ENCODE results near the gene PRPF19. TPM values are rescaled to one million over a fixed set of nuclear protein-coding genes. Genes with fewer than 3 reads are reported as not detected.

The PRPF19 gene
- total RNA-seq, 1 experiment from 2014 or later: 84.7 TPM

DNA sequence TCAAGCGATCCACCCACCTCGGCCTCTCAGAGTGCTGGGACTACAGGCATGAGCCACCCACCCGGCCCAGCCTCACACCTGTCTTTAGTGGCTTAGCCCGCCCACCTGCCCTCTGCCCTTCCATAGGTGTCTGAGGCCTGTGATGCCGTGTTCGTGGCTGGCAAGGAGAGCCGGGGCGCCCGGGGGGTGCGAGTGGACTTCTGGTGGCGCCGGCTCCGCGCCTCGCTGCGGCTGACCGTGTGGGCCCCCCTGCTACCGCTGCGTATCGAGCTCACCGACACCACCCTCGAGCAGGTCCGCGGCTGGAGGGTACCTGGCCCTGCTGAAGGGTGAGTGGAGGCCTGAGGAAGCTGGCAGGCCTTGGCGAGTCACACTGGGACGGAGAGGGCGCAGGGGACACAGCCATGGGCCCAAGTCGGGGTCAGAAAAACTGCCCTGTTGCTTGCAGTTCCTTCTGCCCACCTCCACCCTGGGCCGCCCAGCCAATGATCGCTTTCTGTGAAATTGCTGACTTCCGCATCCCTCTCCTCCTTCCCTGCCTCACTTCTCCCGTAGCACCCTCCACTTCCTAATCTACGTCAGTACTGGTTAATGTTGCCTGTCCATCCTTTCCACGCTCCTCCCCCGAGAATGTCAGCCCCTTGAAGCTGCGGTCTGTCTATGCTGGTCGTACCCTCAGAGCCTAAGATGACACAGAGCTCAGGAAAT is 27.2 kb upstream of the PRPF19 start:
- no peak overlapping the region for H3K4me3 ChIP-seq
- no peaks in the 10 kb centered on the region for H3K4me1 ChIP-seq
- H3K27ac ChIP-seq: no peak overlapping the region
- DNase-seq: no peak
- H3K9me3 ChIP-seq (replicated peaks): no peaks in the 10 kb centered on the region
- no peaks in the 10 kb centered on the region for H3K27me3 ChIP-seq
- peaks cover 4% of the 10 kb centered on the region; the same call in 1 of the 2 replicates for H3K36me3 ChIP-seq

DNA sequence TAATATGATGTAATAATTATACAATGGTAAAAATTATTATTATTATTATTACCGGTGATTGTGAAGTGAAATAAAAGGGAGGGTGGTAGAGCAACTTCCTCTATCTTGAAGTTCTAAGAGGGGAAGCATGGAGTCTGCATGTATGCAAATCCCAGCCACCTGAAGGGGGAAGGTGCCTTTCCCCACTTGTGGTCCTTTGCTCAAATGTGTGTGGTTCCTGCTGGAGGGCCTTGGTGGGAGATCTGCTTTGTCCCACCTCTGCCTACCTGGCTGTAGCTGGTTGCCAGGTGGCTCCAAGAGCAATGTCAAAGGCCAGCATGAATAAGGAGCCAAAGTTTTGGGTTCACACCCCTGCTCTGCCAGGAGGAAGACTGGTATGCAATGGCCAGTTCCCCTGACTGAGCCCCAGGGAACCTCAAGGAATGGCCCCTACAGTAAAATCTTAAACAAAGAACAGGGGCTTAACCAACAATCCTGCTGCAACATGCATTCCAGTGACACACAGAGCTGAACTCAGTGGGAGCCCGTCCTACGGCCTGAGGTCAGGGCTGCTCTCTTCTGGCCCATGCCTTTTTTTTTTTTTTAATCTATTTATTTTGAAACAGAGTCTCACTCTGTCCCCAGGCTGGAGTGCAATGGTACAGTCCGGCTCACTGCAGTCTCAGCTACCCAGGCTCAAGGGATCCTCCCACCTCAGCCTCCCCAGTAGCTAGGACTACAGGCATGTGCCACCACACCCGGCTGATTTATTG is 26.4 kb upstream of the PRPF19 start:
- no peak overlapping the region for H3K27ac ChIP-seq
- no peak overlapping the region for H3K4me3 ChIP-seq
- H3K36me3 ChIP-seq: peaks cover 7% of the 10 kb centered on the region; the same call in 1 of the 2 replicates
- no peaks in the 10 kb centered on the region for H3K4me1 ChIP-seq
- DNase-seq: no peak
- no peaks in the 10 kb centered on the region for H3K27me3 ChIP-seq
- no peaks in the 10 kb centered on the region for H3K9me3 ChIP-seq (replicated peaks)

DNA sequence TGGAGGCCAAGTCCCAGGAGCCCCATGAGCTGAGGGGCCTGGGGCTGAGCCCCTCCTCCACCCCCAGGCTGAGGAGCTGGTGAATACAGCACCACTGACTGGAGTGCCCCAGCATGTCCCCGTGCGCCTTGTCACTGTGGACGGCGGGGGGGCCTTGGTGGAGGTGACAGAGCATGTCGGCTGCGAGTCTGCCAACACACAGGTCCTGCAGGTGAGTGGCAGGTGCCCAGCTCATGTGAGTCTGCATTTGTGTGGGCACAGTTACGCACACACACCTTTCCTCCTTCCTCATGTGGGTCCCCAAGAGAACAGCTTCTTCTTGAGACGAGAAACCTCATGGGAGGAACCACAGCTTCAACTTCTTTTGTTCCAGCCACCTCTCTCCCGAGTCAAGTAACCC is 25.5 kb upstream of the PRPF19 start:
- no peak overlapping the region for H3K4me3 ChIP-seq
- H3K36me3 ChIP-seq: peaks cover 7% of the 10 kb centered on the region; the same call in 1 of the 2 replicates
- no peaks in the 10 kb centered on the region for H3K9me3 ChIP-seq (replicated peaks)
- H3K27me3 ChIP-seq: no peaks in the 10 kb centered on the region
- DNase-seq: no peak
- H3K27ac ChIP-seq: no peak overlapping the region
- H3K4me1 ChIP-seq: no peaks in the 10 kb centered on the region

DNA sequence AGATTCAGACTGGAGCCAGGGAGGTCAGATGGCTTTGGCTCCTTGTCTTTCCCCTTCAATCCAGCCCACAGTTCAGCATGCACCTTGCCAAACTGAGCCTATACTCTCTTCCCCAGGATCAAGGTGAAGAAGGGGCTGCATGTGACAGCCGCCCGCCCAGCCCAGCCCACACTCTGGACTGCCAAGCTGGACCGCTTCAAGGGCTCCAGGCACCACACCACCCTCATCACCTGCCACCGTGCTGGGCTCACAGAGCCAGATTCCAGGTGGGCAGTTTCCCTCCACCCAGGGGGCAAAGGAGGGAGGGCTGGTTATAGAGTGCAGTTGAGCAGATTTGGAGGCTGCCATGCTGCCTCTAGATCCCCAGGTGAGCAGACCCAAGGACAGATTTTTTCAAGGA is 24.0 kb upstream of the PRPF19 start:
- Histone ChIP-seq H3K27me3 (no peaks in the 10 kb centered on the region), H3K4me1 (peaks cover 5% of the 10 kb centered on the region; the same call in 1 of the 2 replicates), H3K27ac (no peak overlapping the region), H3K36me3 (peaks cover 7% of the 10 kb centered on the region; the same call in 1 of the 2 replicates), H3K9me3 (replicated peaks) (no peaks in the 10 kb centered on the region), H3K4me3 (no peak overlapping the region)
- no peak for DNase-seq

- DNase-seq: no peak
- peaks cover 7% of the 10 kb centered on the region; the same call in 1 of the 2 replicates for H3K36me3 ChIP-seq
- H3K27me3 ChIP-seq: no peaks in the 10 kb centered on the region
- H3K4me1 ChIP-seq: peaks cover 8% of the 10 kb centered on the region; the same call in 1 of the 2 replicates
- H3K4me3 ChIP-seq: no peak overlapping the region
- H3K9me3 ChIP-seq (replicated peaks): no peaks in the 10 kb centered on the region
- H3K27ac ChIP-seq: no peak overlapping the region
Measured at GRCh38 chr11:60929764-60930163, 23.4 kb upstream of the PRPF19 start.

GRCh38 chr11:60928563-60929001 is 22.2 kb upstream of the PRPF19 start:
- H3K27me3 ChIP-seq: no peaks in the 10 kb centered on the region
- no peak for DNase-seq
- peaks cover 11% of the 10 kb centered on the region; the same call in 1 of the 2 replicates for H3K4me1 ChIP-seq
- H3K4me3 ChIP-seq: no peak overlapping the region
- no peak overlapping the region for H3K27ac ChIP-seq
- no peaks in the 10 kb centered on the region for H3K9me3 ChIP-seq (replicated peaks)
- H3K36me3 ChIP-seq: peaks cover 7% of the 10 kb centered on the region; the same call in 1 of the 2 replicates

- Histone ChIP-seq H3K4me3 (no peak overlapping the region), H3K27ac (no peak overlapping the region), H3K4me1 (peaks cover 11% of the 10 kb centered on the region; the same call in 1 of the 2 replicates), H3K9me3 (replicated peaks) (no peaks in the 10 kb centered on the region), H3K36me3 (peaks cover 7% of the 10 kb centered on the region; the same call in 1 of the 2 replicates), H3K27me3 (no peaks in the 10 kb centered on the region)
- no peak for DNase-seq
Measured at GRCh38 chr11:60927600-60927999, 21.2 kb upstream of the PRPF19 start.

DNA sequence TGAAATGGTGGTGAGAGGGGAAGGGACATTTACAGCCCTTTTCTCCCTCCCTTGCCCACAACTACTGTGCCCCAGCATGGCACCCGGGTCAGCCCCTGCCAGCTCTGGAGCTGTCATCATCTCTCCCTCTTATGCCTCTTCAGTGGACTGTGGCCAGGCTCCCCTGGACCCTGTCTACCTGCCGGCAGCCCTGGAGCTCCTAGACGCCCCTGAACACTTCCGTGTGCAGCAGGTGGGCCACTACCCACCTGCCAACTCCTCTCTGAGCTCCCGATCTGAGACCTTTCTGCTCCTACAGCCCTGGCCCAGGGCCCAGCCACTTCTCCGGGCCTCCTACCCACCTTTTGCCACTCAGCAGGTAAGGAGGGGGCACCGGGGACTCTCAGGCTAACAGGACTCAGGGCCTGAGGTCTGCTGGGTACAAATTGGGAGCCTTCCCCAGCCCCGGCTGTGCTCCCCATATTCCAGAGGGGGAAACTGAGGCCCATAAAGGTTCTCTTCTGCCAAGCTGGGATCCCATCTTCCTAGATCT is 20.7 kb upstream of the PRPF19 start:
- DNase-seq: no peak
- Histone ChIP-seq H3K4me1 (peaks cover 11% of the 10 kb centered on the region; the same call in 1 of the 2 replicates), H3K36me3 (peaks cover 10% of the 10 kb centered on the region; the same call in 1 of the 2 replicates), H3K9me3 (replicated peaks) (no peaks in the 10 kb centered on the region), H3K27me3 (no peaks in the 10 kb centered on the region), H3K27ac (no peak overlapping the region), H3K4me3 (no peak overlapping the region)

DNA sequence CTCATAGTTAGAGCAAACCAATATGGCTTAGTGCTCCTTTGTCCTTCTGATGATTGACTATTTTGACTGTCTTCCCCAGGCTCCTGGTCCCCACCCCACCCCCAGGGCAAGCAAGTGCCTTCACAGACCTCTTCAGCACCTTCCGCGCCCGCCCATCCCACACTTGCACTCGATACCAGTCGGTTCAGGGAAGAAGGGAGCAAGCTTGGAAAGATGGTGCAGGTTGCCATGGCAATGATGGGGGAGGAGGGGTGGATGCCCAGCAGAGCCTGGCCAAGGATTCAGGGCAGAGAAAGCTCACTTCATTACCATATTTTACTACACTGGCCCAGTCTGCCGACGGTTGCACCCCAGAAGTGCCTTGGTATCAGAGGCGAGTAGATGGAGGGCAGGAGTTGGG is 20.1 kb upstream of the PRPF19 start:
- Histone ChIP-seq H3K36me3 (peaks cover 10% of the 10 kb centered on the region; the same call in 1 of the 2 replicates), H3K27me3 (no peaks in the 10 kb centered on the region), H3K9me3 (replicated peaks) (no peaks in the 10 kb centered on the region), H3K27ac (no peak overlapping the region), H3K4me1 (peaks cover 11% of the 10 kb centered on the region; the same call in 1 of the 2 replicates), H3K4me3 (no peak overlapping the region)
- DNase-seq: no peak

- no peak for DNase-seq
Measured at GRCh38 chr11:60925868-60926267, 19.5 kb upstream of the PRPF19 start.

DNA sequence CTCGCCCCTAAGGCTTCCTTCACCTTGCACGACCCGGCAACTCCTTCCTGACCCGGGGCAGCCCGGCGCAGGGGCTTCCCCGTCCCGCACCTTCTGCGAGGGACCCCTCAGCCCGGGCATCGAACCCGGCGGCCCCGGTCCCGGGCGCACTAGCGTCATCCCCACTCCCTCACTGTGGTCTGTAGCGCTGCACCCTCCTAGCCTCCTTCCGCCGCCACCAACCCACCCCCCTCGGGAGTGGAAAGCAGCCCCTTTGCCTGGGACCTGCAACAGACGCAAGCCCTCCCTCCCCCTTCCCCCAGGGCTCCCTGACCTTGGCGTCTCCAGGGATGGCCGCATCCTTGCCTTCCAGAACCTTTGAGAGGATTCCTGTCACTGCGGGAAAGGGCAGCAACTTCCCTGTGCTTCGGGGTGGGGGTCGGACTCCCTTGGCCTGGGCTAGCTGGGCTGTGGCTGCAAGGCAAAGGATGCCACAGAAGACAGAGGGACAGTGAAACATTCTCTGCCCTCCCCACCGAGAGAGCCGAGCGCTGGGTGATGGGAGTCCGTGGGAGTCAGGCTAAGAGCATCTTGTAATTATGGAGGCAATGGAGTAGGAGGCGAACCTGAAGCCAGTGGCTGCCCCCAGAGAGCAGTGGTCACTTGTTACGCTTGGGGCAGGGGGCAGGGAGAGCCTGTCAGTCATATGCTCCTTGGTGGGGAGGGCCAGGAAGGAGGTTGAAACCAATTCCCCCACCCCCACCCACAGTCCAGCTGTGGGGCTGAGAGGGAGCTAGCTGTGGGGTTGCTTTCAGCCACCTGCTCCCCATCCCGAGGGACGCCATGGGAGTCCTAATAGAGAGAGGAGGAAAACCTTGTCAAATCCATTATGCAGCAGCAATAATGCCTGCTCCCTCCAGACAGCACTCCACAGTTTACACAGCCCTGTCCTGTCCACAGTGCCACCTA is 18.8 kb upstream of the PRPF19 start:
- no peaks in the 10 kb centered on the region for H3K27me3 ChIP-seq
- peak; percentile 26 to 48 for DNase-seq
- no peaks in the 10 kb centered on the region for H3K9me3 ChIP-seq (replicated peaks)
- peaks cover 10% of the 10 kb centered on the region; the same call in 1 of the 2 replicates for H3K36me3 ChIP-seq
- peak overlapping the region; percentile 43 for H3K27ac ChIP-seq
- peaks cover 11% of the 10 kb centered on the region; the same call in 1 of the 2 replicates for H3K4me1 ChIP-seq
- peak overlapping the region; percentile 95 for H3K4me3 ChIP-seq

More at GRCh38 chr11:60925868-60926267, 19.5 kb upstream of the PRPF19 start:
- Histone ChIP-seq H3K36me3 (peaks cover 7% of the 10 kb centered on the region; the same call in 1 of the 2 replicates), H3K4me3 (peak overlapping the region; percentile 95; the same call in 1 of the 2 replicates), H3K9me3 (replicated peaks) (no peaks in the 10 kb centered on the region), H3K27ac (no peak overlapping the region), H3K27me3 (no peaks in the 10 kb centered on the region), H3K4me1 (peaks cover 11% of the 10 kb centered on the region; the same call in 1 of the 2 replicates)

DNA sequence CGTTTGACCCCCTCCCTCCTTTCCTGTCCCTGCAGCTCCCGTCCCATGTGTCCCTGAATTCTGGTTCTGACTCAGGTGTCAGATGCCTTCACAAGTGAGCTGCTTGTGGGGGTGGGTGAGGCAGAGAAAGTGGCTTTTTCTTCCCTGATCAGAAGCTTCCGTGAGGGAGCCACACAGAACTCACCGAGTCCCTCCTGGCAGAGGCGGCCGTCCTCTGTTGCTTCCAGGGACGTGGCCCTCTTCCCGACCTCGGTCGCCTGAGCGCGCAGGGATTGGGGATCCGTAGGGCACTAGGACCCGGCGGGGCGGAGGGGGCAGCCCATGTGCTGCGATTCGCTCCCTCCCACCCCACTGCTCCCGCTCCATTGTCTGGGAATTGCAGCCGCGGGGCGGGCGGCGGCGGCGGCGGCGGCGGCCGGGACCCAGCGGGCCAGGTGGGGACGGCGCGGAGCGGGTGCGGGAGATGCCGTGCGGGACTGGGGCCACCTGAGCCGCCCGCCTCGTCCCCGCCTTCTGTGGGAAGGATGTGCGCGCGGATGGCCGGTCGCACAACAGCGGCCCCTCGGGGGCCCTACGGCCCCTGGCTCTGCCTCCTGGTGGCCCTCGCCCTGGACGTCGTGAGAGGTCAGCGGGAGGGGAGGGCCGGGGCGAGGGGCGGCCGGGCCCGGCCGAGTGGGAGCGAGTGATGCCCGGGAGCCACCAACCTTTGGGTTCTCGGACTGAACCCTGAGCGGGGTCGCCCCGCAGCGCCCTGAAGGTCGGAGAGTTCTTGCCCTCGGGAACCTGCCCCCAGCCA is 17.9 kb upstream of the PRPF19 start, which contains the start of gene TMEM132A:
Gene TMEM132A (plus strand): TSS at position 351 of the 796 bp plus-strand sequence. CDS start 174 bp downstream, at position 525.
- peaks cover 19% of the 10 kb centered on the region; the same call in 1 of the 2 replicates for H3K36me3 ChIP-seq
- H3K4me1 ChIP-seq: peaks cover 11% of the 10 kb centered on the region; the same call in 1 of the 2 replicates
- no peaks in the 10 kb centered on the region for H3K27me3 ChIP-seq
- H3K9me3 ChIP-seq (replicated peaks): no peaks in the 10 kb centered on the region
- peak; percentile 80 to 81 for DNase-seq
- H3K27ac ChIP-seq: peak within 1 kb of the TSS; percentile 43
- peak within 1 kb of the TSS; percentile 95 for H3K4me3 ChIP-seq

DNA sequence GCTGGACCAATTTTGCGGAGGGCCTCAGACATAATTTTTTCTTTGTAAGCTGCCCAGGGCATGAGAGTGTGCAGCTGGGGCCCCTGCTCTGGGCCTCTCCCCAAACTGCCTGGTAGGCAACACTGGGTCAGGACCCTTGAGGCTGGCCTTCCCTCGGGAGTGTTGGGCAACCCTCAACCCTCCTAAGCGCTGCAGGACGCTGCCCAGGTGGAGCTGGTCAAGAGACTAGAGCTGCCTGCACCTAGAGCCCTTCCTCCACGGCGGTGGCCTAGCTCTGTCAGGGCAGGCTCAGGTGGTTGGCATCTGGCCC is 17.4 kb upstream of the PRPF19 start:
- no peak overlapping the region for H3K27ac ChIP-seq
- H3K36me3 ChIP-seq: peaks cover 20% of the 10 kb centered on the region; the same call in 1 of the 2 replicates
- H3K4me1 ChIP-seq: peaks cover 11% of the 10 kb centered on the region; the same call in 1 of the 2 replicates
- no peaks in the 10 kb centered on the region for H3K9me3 ChIP-seq (replicated peaks)
- H3K27me3 ChIP-seq: no peaks in the 10 kb centered on the region
- H3K4me3 ChIP-seq: peak overlapping the region; percentile 95
- no peak for DNase-seq

Measured in SJCRH30 (cell line).